GM21619 (cell line): Measurements from ENCODE around the gene ASXL1.
"Not testable (repeated sequence)": the region's sequence is repeated elsewhere in the genome, so short reads cannot be mapped to it uniquely, and the experiment has no call there.

Experiments used
- ATAC-seq: cut with Tn5 transposase; IDR thresholded peaks from one replicate; pipeline ENCODE4 v1.9.1; 2021; ENCODE audit not compliant: unreplicated experiment

ASXL1 gene

GRCh38 chr20:32397567-32398084 is 39.5 kb downstream of the ASXL1 start:
- no peak for ATAC-seq

GRCh38 chr20:32400476-32400875 is 42.3 kb downstream of the ASXL1 start:
- ATAC-seq, result no peak

- ATAC-seq, result no peak
Measured at GRCh38 chr20:32404017-32404416, 45.9 kb downstream of the ASXL1 start.

- ATAC-seq, result no peak
Measured at GRCh38 chr20:32406701-32407100, 48.6 kb downstream of the ASXL1 start.

- not testable (repeated sequence) for ATAC-seq
Measured at GRCh38 chr20:32407131-32407750, 49.1 kb downstream of the ASXL1 start.

GRCh38 chr20:32411955-32412706 is 54.0 kb downstream of the ASXL1 start:
- ATAC-seq, result no peak

GRCh38 chr20:32415494-32415893 is 57.4 kb downstream of the ASXL1 start:
- no peak for ATAC-seq

DNA sequence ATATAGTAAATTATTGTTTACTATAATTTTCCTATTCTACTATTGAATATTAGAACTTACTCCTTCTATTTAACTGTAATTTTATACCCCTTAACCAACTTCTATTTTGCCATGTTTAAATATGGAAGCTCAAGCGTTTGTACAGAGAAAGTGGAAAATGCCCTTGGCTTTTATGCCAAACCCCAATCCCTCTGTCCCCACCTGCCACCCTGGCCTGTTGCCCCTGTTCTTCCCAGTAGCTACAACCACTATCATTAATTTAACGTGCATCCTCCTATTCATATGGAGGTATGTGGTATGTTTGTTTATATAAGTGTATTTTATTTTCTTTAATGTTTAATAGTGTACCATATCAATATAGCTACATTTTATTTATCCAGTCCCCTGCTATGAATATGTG is 58.1 kb downstream of the ASXL1 start:
- ATAC-seq, result no peak

DNA sequence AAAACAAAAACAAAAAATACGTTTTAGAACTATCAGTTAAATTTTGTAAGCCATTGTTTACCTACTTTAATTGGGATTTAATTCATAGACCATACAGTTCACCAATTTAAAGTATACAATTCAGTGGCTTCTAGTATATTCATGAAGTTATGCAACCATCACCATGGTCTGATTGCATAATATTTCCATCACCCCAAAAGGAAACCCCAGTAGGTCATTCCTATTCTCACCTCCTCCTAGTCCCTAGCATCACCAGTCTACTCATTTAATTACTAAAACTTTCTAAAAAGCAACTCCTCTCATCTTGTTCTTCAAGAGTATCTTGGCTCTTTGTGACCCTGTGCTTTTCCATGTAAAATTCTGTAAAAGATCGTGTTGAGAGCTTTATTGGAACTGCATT is 60.2 kb downstream of the ASXL1 start:
- ATAC-seq, result no peak

DNA sequence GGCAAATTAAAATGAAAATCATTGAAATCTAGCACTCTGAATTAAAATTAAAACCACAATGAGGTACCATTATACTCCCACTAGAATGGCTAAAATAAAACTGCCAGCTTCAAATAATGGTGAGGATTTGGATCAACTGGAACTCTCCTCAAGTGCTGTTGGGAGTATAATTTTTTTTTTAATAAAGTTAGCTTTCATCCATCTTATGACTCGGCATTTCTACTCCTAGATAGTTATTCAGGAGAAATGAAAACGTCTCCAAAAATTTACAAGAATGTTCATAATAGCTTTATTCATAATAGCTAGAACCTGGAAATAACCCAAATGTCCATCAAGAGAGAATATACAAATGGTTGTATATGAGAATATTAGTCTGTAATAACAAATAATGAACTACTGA is 63.2 kb downstream of the ASXL1 start:
- no peak for ATAC-seq

DNA sequence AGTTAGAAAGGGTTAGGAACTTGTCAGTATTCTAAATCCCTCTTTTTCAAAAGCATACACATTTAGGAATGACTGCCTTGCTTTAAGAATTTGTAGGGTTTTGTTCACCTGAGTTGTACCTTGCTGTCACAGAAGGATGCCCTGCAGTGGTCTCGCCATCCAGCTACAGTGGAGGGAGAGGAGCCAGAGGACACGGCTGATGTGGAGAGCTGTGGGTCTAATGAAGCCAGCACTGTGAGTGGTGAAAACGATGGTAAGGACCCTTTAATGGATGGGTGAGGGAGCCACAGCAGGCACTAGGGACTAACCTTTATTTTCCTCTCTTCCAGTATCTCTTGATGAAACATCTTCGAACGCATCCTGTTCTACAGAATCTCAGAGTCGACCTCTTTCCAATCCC is 69.9 kb downstream of the ASXL1 start:
- ATAC-seq, result no peak

DNA sequence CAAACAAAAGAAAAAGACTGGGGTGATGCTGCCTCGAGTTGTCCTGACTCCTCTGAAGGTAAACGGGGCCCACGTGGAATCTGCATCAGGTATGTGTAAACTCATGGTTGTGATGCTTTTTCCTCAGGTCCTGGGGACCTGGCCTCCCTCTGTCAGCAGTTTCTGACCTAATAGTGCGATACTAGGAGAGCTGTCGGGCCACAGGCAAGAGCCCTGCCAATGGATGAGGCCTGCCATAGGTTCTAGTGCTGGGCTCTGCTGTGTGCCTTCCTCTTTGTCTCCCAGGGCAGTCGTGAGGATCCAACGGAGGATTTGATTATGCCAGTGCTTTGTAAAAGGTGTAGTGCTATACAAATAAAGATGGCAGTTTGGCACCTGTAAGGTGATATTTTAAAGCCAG is 71.2 kb downstream of the ASXL1 start:
- no peak for ATAC-seq

- no peak for ATAC-seq
Measured at GRCh38 chr20:32429745-32430360, 71.7 kb downstream of the ASXL1 start.

DNA sequence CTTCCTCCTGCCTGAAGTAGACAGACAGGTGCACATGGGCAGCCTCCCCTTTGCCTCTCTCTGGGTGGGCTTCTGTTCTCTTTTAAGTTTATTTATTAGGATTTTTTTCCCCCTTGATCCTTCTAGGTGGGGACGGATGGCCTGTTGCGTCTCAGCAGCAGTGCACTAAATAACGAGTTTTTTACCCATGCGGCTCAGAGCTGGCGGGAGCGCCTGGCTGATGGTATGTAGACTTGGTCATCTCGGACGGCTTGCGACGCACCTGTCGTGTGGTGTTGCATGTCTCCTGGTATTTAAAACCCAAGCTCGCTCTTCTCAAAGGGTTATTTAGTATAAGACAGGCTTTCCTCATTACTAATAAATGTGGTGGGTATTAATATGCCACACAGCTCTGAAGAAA is 73.3 kb downstream of the ASXL1 start:
- ATAC-seq, result no peak

GRCh38 chr20:32432277-32432676 is 74.1 kb downstream of the ASXL1 start:
- no peak for ATAC-seq

DNA sequence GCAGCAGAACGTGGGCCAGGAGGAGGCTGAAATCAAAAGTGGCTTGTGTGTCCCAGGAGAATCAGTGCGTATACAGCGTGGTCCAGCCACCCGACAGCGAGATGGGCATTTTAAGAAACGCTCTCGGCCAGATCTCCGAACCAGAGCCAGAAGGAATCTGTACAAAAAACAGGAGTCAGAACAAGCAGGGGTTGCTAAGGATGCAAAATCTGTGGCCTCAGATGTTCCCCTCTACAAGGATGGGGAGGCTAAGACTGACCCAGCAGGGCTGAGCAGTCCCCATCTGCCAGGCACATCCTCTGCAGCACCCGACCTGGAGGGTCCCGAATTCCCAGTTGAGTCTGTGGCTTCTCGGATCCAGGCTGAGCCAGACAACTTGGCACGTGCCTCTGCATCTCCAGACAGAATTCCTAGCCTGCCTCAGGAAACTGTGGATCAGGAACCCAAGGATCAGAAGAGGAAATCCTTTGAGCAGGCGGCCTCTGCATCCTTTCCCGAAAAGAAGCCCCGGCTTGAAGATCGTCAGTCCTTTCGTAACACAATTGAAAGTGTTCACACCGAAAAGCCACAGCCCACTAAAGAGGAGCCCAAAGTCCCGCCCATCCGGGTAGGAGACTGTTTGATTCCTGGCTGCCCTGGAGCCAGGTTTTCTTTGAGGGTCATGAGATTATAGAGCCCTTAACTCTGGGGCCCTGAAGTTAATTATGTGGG is 75.3 kb downstream of the ASXL1 start:
- no peak for ATAC-seq

DNA sequence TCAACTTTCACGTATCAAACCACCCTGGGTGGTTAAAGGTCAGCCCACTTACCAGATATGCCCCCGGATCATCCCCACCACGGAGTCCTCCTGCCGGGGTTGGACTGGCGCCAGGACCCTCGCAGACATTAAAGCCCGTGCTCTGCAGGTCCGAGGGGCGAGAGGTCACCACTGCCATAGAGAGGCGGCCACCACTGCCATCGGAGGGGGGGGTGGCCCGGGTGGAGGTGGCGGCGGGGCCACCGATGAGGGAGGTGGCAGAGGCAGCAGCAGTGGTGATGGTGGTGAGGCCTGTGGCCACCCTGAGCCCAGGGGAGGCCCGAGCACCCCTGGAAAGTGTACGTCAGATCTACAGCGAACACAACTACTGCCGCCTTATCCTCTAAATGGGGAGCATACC is 76.3 kb downstream of the ASXL1 start:
- no peak for ATAC-seq

DNA sequence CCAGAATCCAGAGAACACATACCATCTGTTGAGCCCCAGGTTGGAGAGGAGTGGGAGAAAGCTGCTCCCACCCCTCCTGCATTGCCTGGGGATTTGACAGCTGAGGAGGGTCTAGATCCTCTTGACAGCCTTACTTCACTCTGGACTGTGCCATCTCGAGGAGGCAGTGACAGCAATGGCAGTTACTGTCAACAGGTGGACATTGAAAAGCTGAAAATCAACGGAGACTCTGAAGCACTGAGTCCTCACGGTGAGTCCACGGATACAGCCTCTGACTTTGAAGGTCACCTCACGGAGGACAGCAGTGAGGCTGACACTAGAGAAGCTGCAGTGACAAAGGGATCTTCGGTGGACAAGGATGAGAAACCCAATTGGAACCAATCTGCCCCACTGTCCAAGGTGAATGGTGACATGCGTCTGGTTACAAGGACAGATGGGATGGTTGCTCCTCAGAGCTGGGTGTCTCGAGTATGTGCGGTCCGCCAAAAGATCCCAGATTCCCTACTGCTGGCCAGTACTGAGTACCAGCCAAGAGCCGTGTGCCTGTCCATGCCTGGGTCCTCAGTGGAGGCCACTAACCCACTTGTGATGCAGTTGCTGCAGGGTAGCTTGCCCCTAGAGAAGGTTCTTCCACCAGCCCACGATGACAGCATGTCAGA is 77.4 kb downstream of the ASXL1 start:
- no peak for ATAC-seq

GRCh38 chr20:32436142-32436861 is 78.2 kb downstream of the ASXL1 start:
- ATAC-seq, result no peak

- no peak for ATAC-seq
Measured at GRCh38 chr20:32436968-32437367, 78.8 kb downstream of the ASXL1 start.
